Activated T-helper 1 cell treated with Interleukin-2 at 50 U/mL for 16 hours (primary cell): Measurements from ENCODE around the gene OSBPL2.

ENCODE experiments used
- DNase-seq: peaks from one replicate; pipeline ENCODE4 v3.0.0-alpha.2; 2020; ENCODE audit warnings: low read depth

The OSBPL2 gene

DNA sequence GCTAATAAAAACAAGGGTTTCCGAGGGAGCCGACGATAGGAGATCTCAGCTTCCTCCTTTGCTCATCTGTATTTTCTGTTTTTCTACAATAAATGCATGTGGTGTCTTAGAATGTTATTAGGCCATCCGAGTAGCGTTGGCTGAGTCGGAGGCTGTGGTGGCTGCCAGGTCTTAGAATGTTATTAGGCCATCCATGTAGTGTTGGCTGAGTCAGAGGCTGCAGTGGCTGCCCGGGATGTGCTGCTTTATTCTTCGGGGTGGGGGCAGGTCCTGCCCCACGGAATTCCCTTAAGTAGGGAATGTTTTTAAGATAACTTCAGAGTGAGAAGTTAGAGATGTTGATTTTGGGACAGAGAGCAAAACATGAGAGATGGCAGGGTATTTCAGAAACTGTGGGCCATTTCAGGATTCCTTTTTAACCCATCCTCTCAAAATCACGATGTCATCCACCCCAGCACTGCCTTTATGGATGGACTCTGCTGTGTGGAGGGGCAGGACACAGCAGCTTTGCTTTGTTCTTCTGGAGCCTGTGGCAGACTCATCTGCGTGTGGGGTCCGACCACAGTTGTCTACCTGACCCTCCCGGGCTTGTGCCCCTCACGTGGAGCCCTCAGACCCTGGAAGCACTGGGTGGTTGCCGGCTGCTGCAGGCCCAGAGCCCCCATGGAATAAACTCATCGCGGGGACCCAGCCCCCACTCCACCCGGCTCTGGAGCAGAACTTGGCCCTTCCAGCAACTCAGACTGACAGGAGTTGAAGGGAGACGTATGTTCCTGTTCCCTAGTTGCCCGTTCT, 20.4 kb downstream of the OSBPL2 start:
- DNase-seq, result no peak

- no peak for DNase-seq
These were observed 20.9 kb downstream of the OSBPL2 start for GRCh38 chr20:62259294-62259565.

DNA sequence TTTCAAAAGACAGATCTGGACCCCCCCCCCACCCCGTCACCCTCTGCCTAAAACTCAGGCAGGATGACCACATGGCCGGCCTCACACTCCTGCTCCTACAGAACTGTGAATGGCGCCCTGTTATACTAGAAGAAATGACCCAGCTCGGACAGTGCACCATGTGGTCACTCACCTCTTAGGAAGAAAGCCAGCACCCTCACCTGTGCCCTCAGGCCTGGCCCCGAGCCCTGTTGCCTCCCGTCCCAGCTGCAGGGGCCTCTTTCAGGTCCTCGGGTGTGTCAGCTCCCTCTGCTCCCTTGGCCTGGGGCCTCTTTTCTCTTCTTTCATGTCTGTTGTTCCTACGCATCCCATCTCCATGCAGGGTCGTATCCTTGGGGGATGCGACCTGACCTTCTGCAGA, 23.7 kb downstream of the OSBPL2 start:
- no peak for DNase-seq

DNA sequence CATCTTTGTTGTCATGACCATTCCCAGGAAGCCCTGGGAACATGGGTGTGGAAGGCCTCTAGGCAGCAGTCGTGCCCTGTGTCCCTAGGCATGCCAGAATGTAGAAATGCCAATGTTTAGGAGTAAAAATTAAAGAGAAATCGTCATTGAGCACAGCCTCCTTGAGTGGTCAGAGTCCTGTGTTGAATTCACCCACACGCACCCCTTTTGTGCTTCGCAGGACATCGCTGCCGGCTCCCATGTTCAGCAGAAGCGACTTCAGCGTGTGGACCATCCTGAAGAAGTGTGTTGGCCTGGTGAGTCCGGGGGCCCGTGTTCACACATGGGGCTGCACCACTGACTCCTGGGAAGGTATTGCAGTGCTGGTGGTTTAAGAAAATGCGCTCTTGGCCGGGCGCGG, 25.1 kb downstream of the OSBPL2 start:
- DNase-seq, result no peak

- no peak for DNase-seq
These were observed 27.0 kb downstream of the OSBPL2 start for GRCh38 chr20:62265365-62265764.

DNA sequence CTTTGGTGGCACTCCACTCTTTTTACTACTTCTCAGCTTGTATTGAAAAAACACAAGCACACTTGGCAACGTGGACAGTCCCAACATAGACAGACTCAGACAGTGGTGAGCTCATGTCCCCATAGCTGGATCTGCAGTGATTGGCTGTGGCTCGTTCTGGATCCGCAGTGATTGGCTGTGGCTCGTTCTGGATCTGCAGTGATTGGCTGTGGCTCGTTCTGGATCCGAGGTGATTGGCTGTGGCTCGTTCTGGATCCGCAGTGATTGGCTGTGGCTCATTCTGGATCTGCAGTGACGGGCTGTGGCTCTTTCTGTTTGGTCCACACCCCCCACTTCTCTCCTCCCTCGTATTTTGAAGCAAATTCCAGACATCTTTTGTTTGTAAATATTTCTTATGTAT, 28.0 kb downstream of the OSBPL2 start:
- DNase-seq, result no peak

DNA sequence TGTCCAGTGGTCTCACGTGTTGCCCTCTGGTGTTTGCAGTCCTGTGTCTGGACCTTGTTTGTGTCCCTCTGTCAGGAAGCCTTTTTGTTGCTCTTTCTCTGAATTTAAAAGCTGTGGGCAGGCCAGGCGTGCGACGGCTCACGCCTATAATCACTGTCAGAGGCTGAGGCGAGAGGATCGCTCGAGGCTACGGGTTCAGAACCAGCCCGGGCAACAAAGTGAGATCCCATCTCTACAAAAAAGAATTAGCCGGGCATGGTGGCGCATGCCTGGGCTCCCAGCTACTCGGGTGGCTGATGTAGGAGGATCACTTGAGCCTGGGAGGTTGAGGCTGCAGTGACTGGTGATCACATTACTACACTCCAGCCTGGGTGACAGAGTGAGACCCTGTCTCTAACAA, 28.5 kb downstream of the OSBPL2 start:
- DNase-seq, result no peak

GRCh38 chr20:62267543-62267942, 29.2 kb downstream of the OSBPL2 start:
- DNase-seq, result no peak

- no peak for DNase-seq
These were observed 30.0 kb downstream of the OSBPL2 start for GRCh38 chr20:62268228-62268900.

- no peak for DNase-seq
These were observed 31.1 kb downstream of the OSBPL2 start for GRCh38 chr20:62269378-62269777.

DNA sequence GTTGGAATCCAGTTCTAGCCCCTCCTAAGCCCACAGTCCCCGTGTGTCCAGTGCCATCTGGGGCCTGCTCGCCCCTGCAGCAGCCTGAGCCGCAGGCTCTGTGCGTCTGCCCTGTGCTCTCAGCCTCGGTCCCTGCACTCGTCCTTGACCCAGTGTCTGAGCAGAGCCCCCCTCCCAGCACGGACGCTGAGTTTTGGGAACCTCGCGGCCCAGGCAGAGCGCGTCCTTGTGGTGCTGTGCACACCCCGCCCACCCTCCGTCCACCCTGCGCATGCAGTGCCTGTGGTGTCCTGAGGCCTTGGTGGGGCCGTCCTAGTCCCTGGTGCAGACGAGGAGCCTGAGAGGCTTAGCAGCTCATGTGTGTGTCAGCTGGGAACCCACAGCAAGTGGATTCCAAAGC, 31.6 kb downstream of the OSBPL2 start:
- no peak for DNase-seq

- DNase-seq, result no peak
These were observed 33.9 kb downstream of the OSBPL2 start for GRCh38 chr20:62272200-62272599.

DNA sequence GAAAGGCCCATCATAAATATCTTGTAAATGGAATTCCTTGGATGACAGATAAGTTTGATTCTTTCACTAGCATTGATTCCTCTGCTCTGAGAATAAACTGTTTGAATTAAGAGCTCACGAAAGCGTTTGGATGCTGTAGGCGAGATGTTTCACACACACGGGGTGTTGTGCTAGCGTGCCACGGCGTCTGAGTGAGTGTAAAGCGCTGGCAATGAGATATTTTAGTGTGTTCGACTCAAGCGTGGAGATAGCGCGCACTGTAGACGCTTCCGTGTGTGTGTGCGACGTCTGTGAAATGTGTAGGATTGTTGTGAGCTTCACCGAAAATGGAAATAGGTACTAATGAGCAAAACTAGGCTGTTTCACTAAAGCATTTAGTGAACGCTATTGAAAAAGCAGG, 35.1 kb downstream of the OSBPL2 start:
- DNase-seq, result no peak

GRCh38 chr20:62274332-62274950, 36.1 kb downstream of the OSBPL2 start:
- DNase-seq, result no peak

DNA sequence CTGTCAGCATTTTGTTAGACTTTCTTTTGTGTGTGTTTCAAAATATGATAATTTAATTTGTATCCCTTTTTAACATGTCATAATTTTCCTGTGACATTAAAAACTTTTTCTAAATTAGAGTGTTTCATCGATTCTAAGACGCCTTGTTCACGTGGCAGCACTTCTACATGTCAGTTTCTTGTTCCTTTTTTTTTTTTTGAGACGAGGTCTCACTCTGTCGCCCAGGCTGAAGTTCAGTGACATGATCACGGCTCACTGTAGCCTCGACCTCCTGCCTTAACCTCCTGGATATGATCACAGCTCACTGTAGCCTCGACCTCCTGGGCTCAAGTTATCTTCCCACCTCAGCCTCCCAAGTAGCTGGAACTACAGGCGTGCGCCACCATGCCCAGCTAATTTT, 36.9 kb downstream of the OSBPL2 start:
- no peak for DNase-seq

- DNase-seq, result no peak
These were observed 38.1 kb downstream of the OSBPL2 start for GRCh38 chr20:62276439-62276838.

- DNase-seq, result no peak
These were observed 38.9 kb downstream of the OSBPL2 start for GRCh38 chr20:62277253-62277652.

- DNase-seq, result no peak
These were observed 42.0 kb downstream of the OSBPL2 start for GRCh38 chr20:62280303-62280702.

DNA sequence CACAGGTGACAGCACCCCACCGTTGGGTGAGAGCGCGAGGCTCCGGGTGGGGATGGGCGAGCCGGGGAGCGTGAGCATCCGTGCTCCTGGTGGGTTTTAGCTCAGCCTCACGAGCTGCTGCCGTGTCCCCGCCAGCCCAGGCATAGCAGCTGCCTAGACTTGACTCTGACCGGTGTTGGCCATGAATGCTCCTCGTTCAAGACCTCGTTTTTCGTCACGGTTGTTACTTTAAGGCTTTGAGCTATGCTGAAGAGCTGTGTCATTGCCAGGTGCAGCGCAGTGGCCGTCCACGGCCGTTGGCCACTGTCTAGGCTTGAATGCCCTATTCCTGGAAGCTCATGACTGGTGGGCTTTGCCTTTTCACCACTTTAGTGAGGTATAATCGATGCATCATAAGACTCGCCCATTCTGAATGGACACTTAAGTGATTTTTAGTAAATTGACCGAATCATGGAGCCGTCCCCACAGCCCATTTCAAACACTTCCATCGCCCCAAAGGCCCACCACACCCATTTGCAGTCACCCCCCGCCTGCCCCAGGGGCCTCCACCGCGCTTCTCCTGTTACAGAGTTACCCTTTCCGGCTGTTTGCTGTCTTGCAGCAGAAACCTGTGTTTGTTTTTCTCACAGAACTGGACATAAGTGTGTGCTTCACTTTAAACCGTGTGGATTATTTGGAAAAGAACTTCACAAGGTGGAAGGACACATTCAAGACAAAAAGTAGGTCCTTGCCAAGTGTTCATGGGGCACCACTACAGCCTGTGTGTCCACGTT, 43.0 kb downstream of the OSBPL2 start:
- DNase-seq, result no peak

DNA sequence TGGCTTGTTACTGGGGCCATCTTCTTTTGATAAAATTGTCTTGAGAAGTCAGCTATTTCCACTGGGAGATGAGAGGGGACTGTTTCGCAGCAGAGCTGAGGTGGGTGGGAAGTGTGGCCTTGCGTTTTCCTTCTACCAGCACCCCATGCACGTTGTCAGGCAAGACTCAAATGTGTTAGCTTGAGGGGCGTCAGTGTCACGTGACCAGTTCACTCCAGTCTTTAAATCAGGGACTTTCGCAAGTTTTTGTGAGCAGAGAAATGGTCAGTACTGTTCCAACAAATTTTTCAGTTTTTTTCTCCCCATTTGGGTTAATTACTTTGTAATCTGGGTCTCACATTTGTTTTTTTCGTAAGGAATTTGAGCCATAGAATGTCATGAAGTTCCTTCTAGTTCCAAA, 43.8 kb downstream of the OSBPL2 start:
- DNase-seq, result no peak

- no peak for DNase-seq
These were observed 44.7 kb downstream of the OSBPL2 start for GRCh38 chr20:62282877-62283503.

DNA sequence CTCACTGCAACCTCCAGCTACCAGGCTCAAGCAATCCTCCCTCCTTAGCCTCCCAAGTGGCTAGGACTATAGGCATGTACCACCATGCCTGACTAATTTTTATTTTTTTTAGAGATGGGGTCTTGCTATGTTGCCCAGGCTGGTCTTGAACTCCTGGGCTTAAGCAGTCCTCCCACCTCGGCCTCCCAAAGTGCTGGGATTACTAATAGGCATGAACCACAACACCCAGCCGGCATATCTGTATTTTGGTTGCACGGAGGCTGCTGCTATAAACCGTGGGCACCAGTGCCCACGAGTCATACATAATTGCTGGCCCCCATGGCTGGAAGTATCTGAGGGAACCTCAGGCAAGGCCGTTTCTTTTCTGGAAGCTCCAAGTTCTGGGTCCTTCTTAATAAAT, 46.1 kb downstream of the OSBPL2 start:
- no peak for DNase-seq
